OCI-LY7 (cell line): ENCODE data around the gene TNFRSF1B. TPM values are rescaled to one million over a fixed set of nuclear protein-coding genes. Genes with fewer than 3 reads are reported as not detected.

Source experiments
- BruUV-seq: library from RNA; stranded (reverse); fragments of 400-500 nt; replicated peaks from 2 replicates; lab custom pipeline; 2021; lab: Mats Ljungman, UMichigan
- CTCF ChIA-PET: fragments of 300-600 bp; sonication (Branson Sonifier 250); formaldehyde crosslinking; loops from one replicate; lab custom pipeline; 2022; ENCODE audit warnings: antibody characterized with exemption; ENCODE audit not compliant: unreplicated experiment; lab: Charles Lee
- POLR2A ChIA-PET: fragments of 300-600 bp; sonication (Branson Sonifier 250); formaldehyde crosslinking; loops from one replicate; lab custom pipeline; 2022; ENCODE audit warnings: antibody characterized with exemption; lab: Charles Lee
- DNase-seq: peaks from one replicate; pipeline ENCODE4 v3.0.0-alpha.2; 2015; ENCODE audit warnings: low spot score
- H2AFZ ChIP-seq: fragments of 200-600 bp; sonication (generic), shearing (Covaris generic); 2 replicates; pipeline ENCODE4 v1.6.1; 2014; ENCODE audit warnings: mild to moderate bottlenecking, antibody characterized with exemption, low read length, moderate library complexity
- H3K27ac ChIP-seq: fragments of 200-600 bp; sonication (generic); 2 replicates; pipeline ENCODE4 v1.5.1; 2014; ENCODE audit warnings: mixed run types, low read depth, mild to moderate bottlenecking, moderate library complexity, low read length, inconsistent platforms; ENCODE audit not compliant: poor library complexity, severe bottlenecking
- H3K36me3 ChIP-seq: fragments of 200-600 bp; sonication (generic); 2 replicates; pipeline ENCODE4 v1.6.1; 2014; ENCODE audit warnings: mild to moderate bottlenecking, antibody characterized with exemption, low read length, moderate library complexity, mixed read lengths; ENCODE audit not compliant: insufficient read depth
- H3K4me1 ChIP-seq: fragments of 200-600 bp; sonication (generic); 2 replicates; pipeline ENCODE4 v1.5.1; 2014; ENCODE audit warnings: mild to moderate bottlenecking, low read length; ENCODE audit not compliant: insufficient read depth, poor library complexity, severe bottlenecking
- H3K4me2 ChIP-seq: fragments of 200-600 bp; sonication (generic); 2 replicates; pipeline ENCODE4 v1.6.1; 2014; ENCODE audit warnings: mild to moderate bottlenecking, low read length
- H3K4me3 ChIP-seq: fragments of 200-600 bp; sonication (generic); 2 replicates; pipeline ENCODE4 v1.5.1; 2014; ENCODE audit warnings: mild to moderate bottlenecking, low read depth, low read length; ENCODE audit not compliant: poor library complexity, severe bottlenecking
- H3K79me2 ChIP-seq: fragments of 200-600 bp; sonication (generic); 2 replicates; pipeline ENCODE4 v1.6.1; 2016; ENCODE audit warnings: low read depth, mild to moderate bottlenecking, low read length, moderate library complexity, mixed read lengths; ENCODE audit not compliant: insufficient read depth
- H3K9me2 ChIP-seq: fragments of 200-600 bp; sonication (generic); 2 replicates; pipeline ENCODE4 v1.6.1; 2016; ENCODE audit warnings: mild to moderate bottlenecking, low read length, mixed read lengths; ENCODE audit not compliant: insufficient read depth
- H3K9me3 ChIP-seq: fragments of 200-600 bp; sonication (generic); 2 replicates; pipeline ENCODE4 v1.6.1; 2014; ENCODE audit warnings: mild to moderate bottlenecking, mixed run types, low read length, mixed read lengths
- H4K20me1 ChIP-seq: fragments of 200-600 bp; sonication (generic); 2 replicates; pipeline ENCODE4 v1.6.1; 2014; ENCODE audit warnings: mild to moderate bottlenecking, antibody characterized with exemption, low read length, moderate library complexity, mixed read lengths; ENCODE audit not compliant: insufficient read depth
- CTCF ChIP-seq: fragments of 200-600 bp; sonication (generic); conservative IDR thresholded peaks from 2 replicates; pipeline ENCODE4 v1.5.1; 2014; ENCODE audit warnings: mild to moderate bottlenecking, antibody characterized with exemption, low read length, moderate library complexity, mixed read lengths
- EZH2phosphoT487 ChIP-seq: fragments of 200-600 bp; sonication (generic); IDR thresholded peaks from 2 replicates; pipeline ENCODE4 v1.6.1; 2018; ENCODE audit warnings: low read depth, borderline replicate concordance, mild to moderate bottlenecking, mixed run types, antibody characterized with exemption, low read length, moderate library complexity, mixed read lengths
- intact Hi-C: fragments of 100-400 bp; cut with micrococcal nuclease; formaldehyde crosslinking; loops from one replicate; pipeline ENCODE4 v1.10.0; 2022; ENCODE audit not compliant: unreplicated experiment
- total RNA-seq, 2 experiments: library from RNA; depleted of rRNA in 1 of 2; stranded (reverse); fragments of >200 nt in 1 of 2; shearing (Covaris generic) in 1 of 2; gene quantifications; 2 replicates each; pipeline ENCODE4 v1.2.3, GENCODE V29; 2014 to 2022

The TNFRSF1B gene
- total RNA-seq, 2 experiments from 2014 or later = not detected

GRCh38 chr1:12135612-12136011, 31.2 kb upstream of the TNFRSF1B start:
- no peak overlapping the region for H3K4me2 ChIP-seq
- no peaks in the 10 kb centered on the region for H3K79me2 ChIP-seq
- CTCF ChIA-PET = no interaction called here
- POLR2A ChIA-PET = interaction anchor here (0.6 kb wide), 2 partner anchors 10 to 156 kb away, joined by 3 read pairs; no protein-coding TSS in a partner anchor
- BruUV-seq = no TSS peak
- no peak for DNase-seq
- H3K4me1 ChIP-seq = no peaks in the 10 kb centered on the region
- no peak overlapping the region for H3K4me3 ChIP-seq
- TF ChIP-seq EZH2phosphoT487 (no peak), CTCF (no peak)
- no peaks in the 10 kb centered on the region for H4K20me1 ChIP-seq
- no peak overlapping the region for H2AFZ ChIP-seq
- H3K9me2 ChIP-seq = no peaks in the 10 kb centered on the region
- H3K27ac ChIP-seq = no peak overlapping the region
- no peaks in the 10 kb centered on the region for H3K36me3 ChIP-seq
- intact Hi-C loops = no loop called here
- no peaks in the 10 kb centered on the region for H3K9me3 ChIP-seq

GRCh38 chr1:12136916-12137610, 29.7 kb upstream of the TNFRSF1B start:
- Histone ChIP-seq H4K20me1 (no peaks in the 10 kb centered on the region), H3K9me2 (no peaks in the 10 kb centered on the region), H3K9me3 (no peaks in the 10 kb centered on the region), H3K27ac (no peak overlapping the region), H3K79me2 (no peaks in the 10 kb centered on the region), H2AFZ (no peak overlapping the region), H3K4me3 (no peak overlapping the region), H3K36me3 (no peaks in the 10 kb centered on the region), H3K4me1 (no peaks in the 10 kb centered on the region), H3K4me2 (no peak overlapping the region)
- POLR2A ChIA-PET = interaction anchor here (0.7 to 3.6 kb wide), 4 partner anchors 9 to 57 kb away, joined by 3 to 22 read pairs (median 5); no protein-coding TSS in a partner anchor
- CTCF ChIA-PET = no interaction called here
- no peak for TF ChIP-seq CTCF
- no peak for TF ChIP-seq EZH2phosphoT487
- no TSS peak for BruUV-seq
- intact Hi-C loops = no loop called here
- no peak for DNase-seq
